ENCODE measurements around the gene LPP.

- TF ChIP-seq GATA3 (IDR thresholded peaks at IDR 0.05; ENCODE audit: low read depth, low read length) (no peak), GATA2 (IDR thresholded peaks at IDR 0.05; ENCODE audit: low read depth, low read length) (no peak)
These were observed 130.7 kb downstream of the LPP start for GRCh38 chr3:188284455-188285212.

Measured in SH-SY5Y (cell line).